GM18511 (cell line): Measurements from ENCODE around the gene PREX1.
A peak's percentile ranks its signal among the peaks of the same experiment; 100 is the strongest.
"Not testable (repeated sequence)": the region's sequence is repeated elsewhere in the genome, so short reads cannot be mapped to it uniquely, and the experiment has no call there.

Experiments used
- ATAC-seq: cut with Tn5 transposase; IDR thresholded peaks from one replicate; pipeline ENCODE4 v1.9.1; 2021; ENCODE audit warnings: mild to moderate bottlenecking, moderate library complexity; ENCODE audit not compliant: unreplicated experiment

Gene PREX1

DNA sequence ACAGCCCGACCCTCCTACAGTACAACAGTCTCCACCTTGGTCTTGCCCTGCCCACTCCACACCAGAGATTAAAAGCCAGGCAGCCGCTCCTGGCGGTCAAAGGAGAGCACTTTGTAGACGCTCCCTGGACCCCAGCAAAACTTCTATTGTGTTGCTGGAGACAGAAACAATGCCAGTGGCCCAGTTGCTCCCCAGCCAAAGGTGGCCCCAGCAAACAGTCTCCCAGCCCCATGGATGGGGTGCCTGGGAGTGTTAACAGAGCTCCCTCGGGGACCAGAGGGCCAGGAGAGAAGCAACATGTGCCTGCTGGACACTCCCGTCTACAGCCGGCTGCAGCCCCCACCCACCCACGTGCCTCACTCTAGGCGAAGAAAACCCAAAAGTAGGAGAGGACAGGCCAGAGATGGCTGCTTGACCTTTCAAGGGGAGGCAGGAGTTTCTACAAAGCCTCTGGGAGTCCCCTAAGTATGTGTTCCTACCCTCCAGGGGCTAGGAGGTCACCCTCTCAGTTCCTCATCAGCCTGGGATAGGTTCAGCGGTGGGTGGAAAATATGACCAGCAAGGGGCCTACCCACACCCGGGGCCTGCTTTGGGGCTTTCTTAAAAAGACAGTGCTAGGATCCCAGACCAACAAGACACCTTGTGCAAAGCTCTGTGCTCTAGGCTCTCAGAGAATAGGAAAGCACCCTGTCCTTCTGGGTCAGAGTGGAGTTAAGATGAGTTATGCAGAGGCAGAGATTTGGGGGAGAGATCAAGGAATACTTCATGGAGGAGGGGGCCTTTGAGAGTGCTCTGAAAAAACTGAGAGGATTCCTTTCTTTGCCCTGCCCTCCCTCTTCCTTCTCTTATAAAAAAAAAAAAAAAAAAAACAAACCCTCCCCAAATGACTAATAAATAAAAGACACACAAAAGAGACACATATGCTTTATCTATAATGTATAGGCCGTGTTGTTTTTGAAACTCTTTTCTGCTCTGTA lies 19.0 kb upstream of the PREX1 start:
- ATAC-seq, result peak; percentile 98

DNA sequence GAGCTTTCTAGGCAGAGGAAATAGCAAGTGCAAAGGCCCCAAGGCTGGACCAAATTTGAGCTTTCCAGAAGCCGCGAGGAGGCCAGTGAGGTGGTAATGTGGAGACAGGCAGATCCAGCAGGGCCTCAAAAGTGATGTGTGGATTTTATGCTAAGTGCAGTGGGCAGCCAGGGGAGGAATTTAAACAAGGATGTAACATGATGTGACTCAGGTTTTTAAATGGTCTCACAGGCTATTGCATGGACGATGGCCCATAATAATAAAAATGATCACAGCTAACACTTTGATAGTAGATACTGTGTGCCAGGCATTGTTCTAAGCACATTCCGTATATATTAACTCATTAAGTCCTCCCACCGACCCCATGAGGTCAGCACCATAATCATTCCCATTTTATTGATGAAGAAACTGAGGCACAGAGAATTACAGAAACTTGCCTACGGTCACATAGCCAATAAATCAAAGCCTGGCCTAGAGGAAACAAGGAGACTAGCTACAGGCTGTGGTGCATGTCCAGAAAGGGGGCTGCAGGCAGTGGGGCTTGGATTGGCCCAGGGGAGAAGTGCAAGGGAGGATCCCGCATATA lies 18.0 kb upstream of the PREX1 start:
- no peak for ATAC-seq

DNA sequence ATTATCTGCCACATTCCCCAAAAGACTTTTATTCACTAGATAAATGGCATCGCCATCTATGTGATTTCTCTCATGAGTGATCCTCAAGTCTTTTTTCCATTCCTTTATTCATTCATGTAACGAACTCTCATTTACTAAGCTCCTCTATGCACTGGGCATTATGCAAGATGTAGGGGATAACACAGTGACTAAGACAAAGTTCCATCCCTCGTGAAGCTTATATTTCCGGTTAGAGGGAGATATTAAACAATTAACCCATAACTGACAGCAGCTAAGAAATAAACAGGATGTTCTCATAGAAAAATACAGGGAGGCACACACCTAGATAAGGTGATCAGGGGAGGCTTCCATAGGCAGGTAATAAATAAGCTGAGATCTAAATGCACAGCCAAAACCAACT lies 17.2 kb upstream of the PREX1 start:
- ATAC-seq, result no peak

DNA sequence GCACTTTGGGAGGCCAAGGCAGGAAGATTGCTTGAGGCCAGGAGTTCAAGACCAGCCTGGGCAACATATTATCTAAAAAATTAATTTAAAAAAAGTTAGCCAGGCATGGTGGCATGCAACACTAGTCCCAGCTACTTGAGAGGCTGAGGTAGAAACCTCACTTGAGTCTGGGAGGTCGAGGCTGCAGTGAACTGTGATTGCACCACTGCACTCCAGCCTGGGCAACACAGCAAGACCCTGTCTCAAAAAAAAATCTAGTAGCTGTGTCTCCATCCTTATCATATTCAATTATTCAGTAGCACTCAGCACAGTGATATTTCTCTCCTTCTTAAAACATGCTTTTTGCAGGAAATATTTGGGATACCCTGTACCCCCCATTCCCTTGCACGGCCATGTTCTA lies 16.1 kb upstream of the PREX1 start:
- ATAC-seq, result not testable (repeated sequence)

DNA sequence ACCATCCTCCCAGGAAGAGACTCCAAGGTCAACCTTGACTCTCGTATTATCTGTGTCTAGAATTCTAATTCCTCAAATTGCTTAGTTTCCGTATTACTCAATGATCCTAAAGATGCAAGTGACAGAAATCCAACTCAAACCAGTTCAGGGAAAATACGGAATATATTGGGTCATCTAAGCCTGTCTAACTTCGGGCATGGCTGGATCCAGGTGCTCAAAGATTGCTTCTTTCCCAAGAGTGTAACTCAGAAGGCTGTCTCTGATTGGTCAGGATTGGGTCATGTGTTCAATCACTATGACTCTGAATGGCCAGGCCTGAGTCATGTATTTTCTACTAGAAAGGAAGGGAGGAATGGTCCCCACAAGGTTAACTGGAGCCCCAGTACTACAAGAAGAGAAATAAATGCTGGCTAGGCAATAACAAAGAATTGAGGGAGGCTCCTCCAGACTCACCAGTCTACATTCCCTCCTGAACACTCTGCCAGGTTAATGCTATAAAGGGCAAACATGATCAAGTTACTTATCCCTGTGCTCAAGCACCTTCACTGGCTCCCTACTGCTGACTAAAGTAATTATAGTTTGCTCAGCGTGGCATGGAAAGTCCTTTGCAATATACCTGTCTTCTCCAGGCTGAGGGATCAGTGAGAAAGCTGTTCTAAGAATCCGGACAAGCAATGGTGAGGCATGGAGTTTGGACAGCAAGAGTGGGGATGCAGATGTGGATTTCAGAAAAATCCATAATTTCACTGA lies 15.4 kb upstream of the PREX1 start:
- no peak for ATAC-seq

DNA sequence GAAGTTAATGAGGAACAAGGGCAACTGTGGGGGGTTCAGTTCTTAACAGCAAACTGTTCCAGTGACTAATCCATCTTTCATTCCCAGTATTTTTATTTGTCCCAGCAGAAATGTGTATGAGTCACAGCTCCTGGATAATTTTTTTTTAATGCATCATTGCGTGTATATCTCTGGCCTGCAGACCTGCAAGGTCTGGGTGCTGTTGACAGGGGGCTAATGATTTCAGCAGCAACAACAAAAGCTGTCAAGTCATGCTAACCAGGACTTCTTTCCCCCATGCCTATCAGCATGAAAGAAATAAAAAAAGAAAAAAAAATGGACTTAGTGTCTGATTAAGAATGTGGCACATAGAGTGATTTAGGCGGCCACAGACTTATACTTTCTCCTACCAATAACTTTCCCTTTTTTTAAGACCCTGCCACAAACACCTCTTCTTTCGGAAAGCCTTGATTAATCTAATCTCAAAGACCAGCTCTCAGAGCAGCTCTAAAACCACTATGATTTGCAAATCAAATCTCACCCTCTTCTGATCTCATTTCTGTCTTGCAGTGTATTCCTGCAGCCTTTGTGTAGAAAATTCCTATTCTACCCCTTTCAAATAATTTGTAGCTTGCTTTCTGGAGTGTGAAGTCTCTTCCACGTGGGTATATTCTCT lies 14.2 kb upstream of the PREX1 start:
- ATAC-seq, result no peak

DNA sequence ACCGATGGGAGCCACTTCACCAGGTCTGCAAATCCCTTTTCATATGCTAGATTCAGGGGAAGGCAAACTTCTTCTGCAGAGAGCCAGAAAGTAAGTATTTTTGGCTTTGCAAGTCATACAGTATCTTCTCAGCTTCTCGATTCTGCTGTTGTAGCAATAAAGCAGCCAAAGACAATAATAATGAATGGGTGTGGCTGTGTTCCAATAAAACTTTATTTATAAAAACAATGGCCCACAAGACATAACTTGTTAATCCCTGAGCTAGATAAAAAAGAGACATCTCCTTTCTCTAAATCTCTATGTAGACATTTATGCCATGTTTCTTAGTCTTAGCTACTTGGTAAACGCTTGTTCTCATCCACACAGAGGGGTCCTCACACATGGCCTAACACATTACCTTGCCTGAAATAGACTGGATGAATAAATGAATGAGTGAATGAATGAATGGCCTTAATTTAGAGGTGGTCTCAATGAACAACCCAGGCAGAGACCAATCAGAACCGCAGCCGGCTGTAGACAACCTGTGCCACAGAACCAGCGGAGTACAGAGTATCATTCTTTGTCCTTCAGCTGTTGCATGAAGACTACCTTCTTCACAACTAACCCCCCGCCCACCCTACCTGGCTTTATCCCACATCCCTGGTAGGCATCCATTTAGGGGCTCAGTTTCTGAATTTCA lies 13.5 kb upstream of the PREX1 start:
- no peak for ATAC-seq

DNA sequence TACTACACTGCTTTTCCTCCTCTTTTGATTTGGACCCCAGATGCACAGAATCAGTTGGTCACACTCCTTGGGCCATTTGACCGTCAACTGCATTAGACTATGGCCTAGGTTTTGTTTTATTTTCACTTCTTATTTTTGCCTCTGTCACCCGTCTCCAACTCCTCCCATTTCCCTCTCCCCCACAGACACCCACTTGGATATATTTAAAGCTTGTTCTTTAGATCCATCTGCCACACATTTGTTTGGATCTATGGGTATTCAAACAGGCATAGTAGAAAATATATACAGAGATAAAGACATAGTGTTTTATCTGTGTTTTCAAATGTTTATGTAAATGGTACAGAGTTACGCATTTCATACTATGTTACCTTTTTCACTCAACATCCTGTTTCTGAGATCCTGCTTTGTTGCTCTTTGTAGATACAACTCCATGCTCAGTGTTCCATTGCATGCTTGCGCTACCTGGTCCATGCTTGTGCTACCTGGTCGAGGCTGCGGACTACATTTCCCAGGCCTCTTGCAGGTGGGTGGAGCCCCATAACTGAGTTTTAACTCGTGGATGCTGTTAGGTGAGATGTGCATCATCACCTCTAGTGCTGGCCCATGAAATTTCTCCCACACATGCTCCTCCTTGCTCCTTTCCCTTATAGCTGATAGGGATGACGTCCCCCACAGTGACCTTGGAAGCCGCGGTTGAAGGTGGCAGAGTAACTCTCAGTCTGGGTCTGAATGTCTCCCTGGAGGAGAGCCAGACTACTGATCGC lies 11.5 kb upstream of the PREX1 start:
- ATAC-seq, result no peak

DNA sequence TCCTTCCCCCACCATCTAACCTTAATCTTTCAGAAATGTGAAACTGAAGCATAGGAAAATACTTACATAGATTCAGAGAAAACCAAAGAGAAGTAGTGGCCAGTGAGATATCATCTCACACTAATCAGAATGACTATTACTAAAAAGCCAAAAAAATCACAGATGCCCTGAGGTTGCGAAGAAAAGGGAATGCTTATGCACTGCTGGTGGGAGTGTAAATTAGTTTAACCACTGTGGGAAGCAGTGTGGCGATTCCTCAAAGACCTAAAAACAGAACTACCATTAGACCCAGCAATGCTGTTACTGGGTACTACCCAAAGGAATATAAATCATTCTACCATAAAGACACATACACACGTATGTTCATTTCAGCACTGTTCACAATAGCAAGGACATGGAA lies 9.2 kb upstream of the PREX1 start:
- no peak for ATAC-seq

DNA sequence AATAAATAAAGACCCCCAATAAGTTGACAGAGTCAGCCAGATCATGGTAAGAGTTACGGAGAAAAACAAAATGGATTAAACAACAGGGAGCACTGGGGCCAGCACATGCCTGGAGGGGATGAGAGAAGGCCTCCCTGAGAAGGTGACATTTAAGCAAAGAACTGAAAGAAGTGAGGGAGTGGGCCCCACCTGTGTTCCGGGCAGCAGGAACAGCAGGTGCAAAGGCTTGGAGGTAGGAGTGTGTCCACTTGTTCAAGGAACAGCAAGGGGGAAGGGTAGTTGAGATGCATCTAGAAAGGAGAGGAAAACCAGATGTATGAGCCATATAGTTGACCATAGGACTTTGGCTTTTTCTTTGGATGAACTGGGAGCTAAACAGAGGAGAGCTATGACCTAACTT lies 7.6 kb upstream of the PREX1 start:
- no peak for ATAC-seq

DNA sequence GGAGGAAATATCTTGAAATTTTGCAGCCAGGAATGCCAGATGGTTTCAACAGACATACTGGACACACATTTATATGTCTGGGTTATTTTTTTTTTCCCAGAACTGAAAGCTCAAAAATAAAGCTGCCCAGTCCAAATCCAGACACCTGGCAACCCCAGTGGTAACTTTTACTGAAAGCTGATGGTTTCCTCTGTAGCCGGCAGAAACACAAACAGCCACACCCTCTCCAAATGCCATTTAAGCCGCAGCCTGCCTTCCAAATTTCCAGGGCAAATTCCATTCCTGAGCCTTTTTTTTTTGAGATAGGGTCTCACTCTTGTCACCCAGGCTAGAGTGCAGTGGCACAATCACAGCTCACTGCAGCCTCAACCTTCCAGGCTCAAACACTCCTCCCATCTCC lies 6.5 kb upstream of the PREX1 start:
- ATAC-seq, result no peak

DNA sequence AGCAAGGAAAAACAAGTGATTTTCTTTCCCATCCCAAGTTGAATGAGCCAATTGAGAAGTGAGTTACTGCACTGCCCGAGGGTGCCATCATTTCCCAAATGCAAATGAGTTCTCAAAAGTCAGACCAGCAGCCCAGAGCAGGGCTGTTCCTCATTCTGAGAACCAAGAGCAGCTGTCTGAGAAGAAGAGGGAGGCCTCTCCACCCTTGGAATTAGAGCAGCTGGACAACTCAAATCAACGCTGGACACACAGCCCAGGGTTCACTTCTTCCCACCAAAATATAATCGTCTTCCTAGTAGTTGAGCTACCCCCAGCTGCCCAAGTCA lies 4.6 kb upstream of the PREX1 start:
- ATAC-seq, result no peak

DNA sequence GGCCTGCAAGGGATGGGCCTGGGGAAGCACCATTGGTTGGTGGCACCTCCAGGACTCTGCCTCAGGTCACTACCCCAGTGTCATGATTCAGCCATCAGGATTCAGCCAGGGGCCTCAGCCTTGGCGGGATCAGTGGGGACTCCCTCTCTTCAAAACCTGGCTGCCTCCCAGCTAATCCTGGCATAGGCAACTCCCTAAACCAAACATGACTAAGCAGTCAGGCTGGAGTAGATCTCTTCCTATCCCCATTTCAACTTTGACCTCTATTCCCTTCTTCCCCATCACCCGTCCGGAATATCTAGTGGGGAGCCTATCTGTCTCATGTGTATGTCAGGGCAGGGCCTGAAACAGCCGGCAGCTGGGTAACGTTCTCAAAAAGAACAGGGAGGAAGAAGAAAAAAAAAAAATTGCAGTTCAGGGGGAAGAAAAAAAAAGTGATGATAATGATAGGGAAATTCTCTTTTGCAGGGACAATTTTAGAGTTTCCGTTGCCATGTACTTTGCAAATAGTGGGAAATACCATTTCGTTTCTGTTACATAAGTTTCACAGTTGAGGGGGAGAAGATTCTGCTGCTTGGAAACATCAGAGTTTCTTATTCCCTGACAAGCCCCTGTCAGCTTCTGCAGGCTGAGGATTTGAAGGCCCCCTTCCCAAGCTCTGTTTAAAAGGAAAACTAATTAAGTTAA lies 4.1 kb upstream of the PREX1 start:
- ATAC-seq, result no peak

DNA sequence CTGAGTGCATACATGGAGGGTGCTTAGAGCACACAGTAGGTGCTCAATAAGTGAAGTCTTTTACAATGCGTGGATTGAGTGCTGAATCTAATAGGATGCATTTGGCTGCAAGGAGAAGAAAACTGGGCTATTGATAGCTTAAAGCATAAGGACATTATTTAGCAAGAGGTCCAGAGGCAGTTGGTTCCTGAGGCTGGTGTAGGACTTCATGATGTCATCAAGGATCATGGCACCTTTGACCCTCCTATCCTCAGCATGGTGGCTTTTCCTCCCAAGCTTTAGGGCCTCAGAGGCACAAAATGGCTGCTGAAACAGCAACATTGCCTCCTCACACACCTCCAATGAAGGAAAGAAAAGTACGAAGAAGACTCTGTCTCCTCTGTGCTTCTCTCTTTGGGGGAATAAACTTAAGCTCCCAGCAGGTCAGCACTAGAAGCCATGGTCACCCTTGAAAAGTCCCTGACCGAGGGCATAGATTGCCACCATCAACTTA lies 3.1 kb upstream of the PREX1 start:
- ATAC-seq, result no peak

DNA sequence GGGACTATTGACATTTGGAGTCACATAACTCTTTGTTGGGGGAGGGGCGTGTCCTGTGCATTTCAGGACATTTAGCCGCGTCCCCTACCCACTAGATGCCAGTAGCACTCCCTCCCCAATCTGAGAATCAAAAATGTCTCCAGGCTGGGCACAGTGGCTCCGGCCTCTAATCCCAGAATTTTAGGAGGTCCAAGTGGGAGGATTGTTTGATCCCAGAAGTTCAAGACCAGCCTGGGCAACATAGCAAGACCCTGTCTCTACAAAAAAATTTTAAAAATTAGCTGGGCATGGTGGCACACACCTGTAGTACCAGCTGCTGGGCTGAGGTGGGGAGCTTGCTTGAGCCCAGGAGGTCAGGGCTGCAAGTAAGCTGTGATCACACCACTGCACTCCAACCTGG lies 2.1 kb upstream of the PREX1 start:
- no peak for ATAC-seq

DNA sequence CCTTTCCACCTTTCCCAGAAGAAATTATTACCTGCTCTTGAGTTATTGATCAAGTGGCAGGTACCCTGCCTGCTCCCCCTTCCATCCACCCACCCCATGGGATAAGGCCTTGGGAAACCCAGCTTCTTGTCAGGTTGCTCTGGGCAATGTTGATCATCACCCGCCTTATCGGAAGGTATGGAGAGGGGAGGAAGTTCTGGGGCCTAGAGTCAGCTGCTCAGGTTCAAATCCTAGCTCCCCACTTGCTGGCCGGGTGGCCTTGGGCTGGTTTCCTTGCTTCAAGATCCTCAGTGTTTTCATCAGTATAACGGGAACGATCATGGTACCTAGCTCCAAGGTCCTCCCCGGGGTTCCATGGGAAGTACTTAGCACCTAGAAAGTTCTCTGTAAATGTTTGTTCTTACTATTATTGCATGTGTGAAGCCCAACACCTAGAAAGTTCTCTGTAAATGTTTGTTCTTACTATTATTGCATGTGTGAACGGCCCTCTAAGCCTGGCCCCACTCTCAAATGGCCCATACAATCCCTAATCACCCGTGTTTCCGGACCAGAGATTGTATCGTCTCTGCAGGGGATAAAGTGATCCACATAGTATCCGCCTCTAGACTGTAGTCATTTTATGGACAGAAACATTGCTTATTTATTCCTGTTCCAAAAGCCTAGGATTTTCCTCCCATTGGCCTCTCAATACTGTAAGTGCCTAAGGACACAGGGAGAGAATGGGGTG lies 1.1 kb upstream of the PREX1 start:
- ATAC-seq, result no peak

DNA sequence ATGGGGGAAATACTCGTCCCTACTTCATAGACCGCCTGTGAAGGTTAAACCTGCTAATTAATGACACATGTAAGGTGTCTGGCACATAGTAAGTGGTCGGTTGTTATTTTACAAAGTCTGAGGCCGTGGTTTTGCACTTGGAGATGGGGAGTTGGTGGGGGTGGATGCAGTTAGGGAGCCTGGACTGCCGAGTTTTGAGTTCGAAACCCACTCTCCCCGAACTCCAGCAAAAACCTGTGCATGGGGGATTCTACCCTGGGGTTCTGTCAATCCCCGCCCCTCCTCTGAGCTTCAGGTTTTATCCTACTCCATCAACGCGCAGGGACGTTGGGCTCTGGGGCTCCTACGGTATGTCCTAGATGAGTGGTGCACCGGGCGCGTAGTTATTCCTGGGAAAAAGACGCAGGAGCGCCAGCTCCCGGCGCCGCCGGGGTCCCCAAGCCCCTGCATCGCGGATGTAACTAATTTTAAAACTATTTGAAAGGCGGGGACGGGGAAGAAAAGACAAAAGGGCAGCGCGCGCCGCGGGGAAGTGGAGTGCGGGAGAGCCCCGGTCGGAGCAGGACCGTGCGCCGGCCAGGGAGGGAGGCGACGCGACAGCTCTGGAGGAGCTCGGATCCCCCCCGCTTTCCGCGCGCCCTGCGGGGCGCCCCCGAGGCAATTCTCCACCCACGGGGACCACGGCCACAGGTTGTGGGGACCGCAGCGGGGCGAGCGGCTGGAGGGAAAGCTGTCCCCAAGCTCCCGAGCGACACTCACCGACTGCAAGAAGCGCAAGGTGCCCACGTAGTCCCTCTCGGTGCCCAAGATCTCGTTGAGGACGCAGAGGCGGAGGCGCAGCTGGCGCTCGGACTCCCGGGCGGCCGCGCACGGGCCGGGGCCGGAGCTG lies 672 bp downstream of the PREX1 start:
- peak; percentile 18 for ATAC-seq

DNA sequence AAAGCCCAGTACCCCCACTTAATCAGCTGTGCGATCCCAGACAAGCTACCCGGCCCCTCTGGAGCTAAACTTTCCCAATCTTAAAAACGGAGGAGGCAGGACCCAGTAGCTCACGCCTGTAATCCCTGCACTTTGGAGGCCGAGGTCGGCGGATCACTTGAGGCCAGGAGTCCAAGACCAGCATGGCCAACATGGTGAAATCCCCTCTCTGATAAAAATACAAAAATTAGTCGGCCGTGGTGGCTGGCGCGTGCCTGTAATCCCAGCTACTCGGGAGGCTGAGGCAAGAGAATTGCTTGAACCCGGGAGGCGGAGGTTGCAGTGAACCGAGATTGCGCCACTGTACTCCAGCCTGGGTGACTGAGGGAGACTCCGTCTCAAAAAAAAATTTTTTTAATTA lies 1.3 kb downstream of the PREX1 start:
- not testable (repeated sequence) for ATAC-seq
